Measurements from ENCODE around the gene ZBTB16.

DNA sequence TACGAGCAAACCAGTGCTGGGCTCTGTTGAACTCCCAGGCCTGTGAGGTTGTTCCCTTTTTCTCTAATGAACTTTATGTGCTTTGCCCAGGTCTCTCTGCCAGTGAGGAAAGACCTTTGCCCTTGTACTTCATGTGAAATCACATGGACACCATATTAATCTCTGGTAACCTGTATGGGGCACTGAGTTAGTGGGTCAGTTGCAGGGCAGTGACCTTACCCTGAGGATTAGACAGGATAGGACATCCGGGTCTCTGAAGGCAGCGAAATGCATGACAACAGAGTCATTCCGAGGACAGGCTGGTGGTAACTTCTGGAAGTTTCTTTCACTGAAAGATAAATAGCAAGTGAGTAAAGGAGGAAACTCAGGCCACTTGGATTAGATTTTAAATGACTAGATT is 93.7 kb downstream of the ZBTB16 start:
- TF ChIP-seq CTCF (IDR thresholded peaks at IDR 0.05): no peak
- TF ChIP-seq POLR2A (IDR thresholded peaks at IDR 0.05): no peak

All from testis (tissue), 2 donors.